HEK293T (cell line): ENCODE data around the gene NDFIP1.

Source experiments
- CTCF ChIA-PET: fragments of 350-600 bp; formaldehyde crosslinking; extraction: SDS; loops from one replicate; lab custom pipeline; 2021; ENCODE audit warnings: antibody characterized with exemption, inconsistent platforms; lab: Yijun Ruan, JAX
- POLR2A ChIA-PET: fragments of 350-600 bp; formaldehyde crosslinking; extraction: SDS; loops from one replicate; lab custom pipeline; 2020; ENCODE audit warnings: antibody characterized with exemption, inconsistent platforms; lab: Yijun Ruan, JAX
- DNase-seq: peaks from one replicate; pipeline ENCODE4 v3.0.0; 2012; ENCODE audit warnings: mixed read lengths; ENCODE audit errors: extremely low spot score
- ARNT ChIP-seq: fragments of 450-650 bp; IDR thresholded peaks from 2 replicates; pipeline ENCODE4 v1.6.1; 2017; ENCODE audit warnings: mild to moderate bottlenecking
- BHLHE40 ChIP-seq: fragments of 450-650 bp; IDR thresholded peaks from 2 replicates; pipeline ENCODE4 v1.6.1; 2016; ENCODE audit warnings: mild to moderate bottlenecking, moderate library complexity, borderline replicate concordance
- CTBP1 ChIP-seq: fragments of 450-650 bp; IDR thresholded peaks from 2 replicates; pipeline ENCODE4 v1.6.1; 2016; ENCODE audit warnings: borderline replicate concordance
- ELF4 ChIP-seq: fragments of 450-650 bp; IDR thresholded peaks from 2 replicates; pipeline ENCODE4 v1.6.1; 2017; ENCODE audit warnings: antibody characterized with exemption
- FOXA1 ChIP-seq: fragments of 450-650 bp; IDR thresholded peaks from 2 replicates; pipeline ENCODE4 v1.6.1; 2016; ENCODE audit warnings: mild to moderate bottlenecking
- FOXK2 ChIP-seq: fragments of 450-650 bp; IDR thresholded peaks from 2 replicates; pipeline ENCODE4 v1.6.1; 2016; ENCODE audit warnings: mild to moderate bottlenecking
- FOXM1 ChIP-seq: fragments of 450-650 bp; IDR thresholded peaks from 2 replicates; pipeline ENCODE4 v1.6.1; 2017; ENCODE audit warnings: mild to moderate bottlenecking, borderline replicate concordance
- HDGF ChIP-seq: fragments of 450-650 bp; IDR thresholded peaks from 2 replicates; pipeline ENCODE4 v1.6.1; 2017; ENCODE audit warnings: antibody characterized with exemption, borderline replicate concordance
- L3MBTL2 ChIP-seq: fragments of 450-650 bp; conservative IDR thresholded peaks from 2 replicates; pipeline ENCODE4 v1.6.1; 2016; ENCODE audit warnings: mild to moderate bottlenecking
- LEF1 ChIP-seq: fragments of 450-650 bp; IDR thresholded peaks from 2 replicates; pipeline ENCODE4 v1.6.1; 2017; ENCODE audit warnings: mild to moderate bottlenecking, borderline replicate concordance
- NFRKB ChIP-seq: fragments of 450-650 bp; IDR thresholded peaks from 2 replicates; pipeline ENCODE4 v1.6.1; 2016; ENCODE audit warnings: mild to moderate bottlenecking, moderate library complexity
- SP1 ChIP-seq: fragments of 450-650 bp; IDR thresholded peaks from 2 replicates; pipeline ENCODE4 v1.6.1; 2017
- SUZ12 ChIP-seq: fragments of 450-650 bp; IDR thresholded peaks from 2 replicates; pipeline ENCODE4 v1.6.1; 2016; ENCODE audit warnings: mild to moderate bottlenecking
- TARDBP ChIP-seq: fragments of 450-650 bp; IDR thresholded peaks from 2 replicates; pipeline ENCODE4 v1.6.1; 2016
- ZNF384 ChIP-seq: fragments of 450-650 bp; IDR thresholded peaks from 2 replicates; pipeline ENCODE4 v1.6.1; 2016
- TF ChIP-seq, protein P1 (sequence below): fragments of 450-650 bp; IDR thresholded peaks from 2 replicates; pipeline ENCODE4 v1.6.1; 2016

The NDFIP1 gene

DNA sequence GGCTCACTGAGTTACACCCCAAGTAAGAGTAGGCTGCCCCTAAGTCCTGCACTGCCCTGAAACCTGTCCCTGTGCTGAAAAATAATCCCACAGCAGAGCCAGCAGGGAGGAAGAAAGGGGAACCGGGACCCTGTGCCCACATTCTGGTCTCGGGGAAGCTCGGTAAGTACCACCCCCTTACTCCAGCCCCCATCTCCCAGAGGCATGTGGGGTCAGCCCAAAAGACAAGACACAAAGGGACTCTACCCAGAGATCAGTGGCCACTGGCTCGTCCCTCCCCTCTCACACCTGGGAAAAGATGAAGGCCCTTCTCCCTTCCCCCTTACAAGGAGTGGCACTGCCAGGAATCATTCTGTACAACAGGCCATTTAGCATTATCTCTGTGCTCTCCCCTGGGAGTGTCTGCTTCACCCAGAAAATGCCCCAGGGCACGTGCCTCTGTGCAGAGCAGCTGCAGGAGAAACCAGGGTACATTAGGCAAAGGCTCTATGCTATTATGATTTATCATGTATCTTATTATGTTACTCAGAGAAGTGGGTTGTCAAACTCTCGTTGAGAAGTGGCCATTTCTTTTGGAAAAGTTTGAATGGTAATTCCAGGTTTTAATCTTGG lies 71.3 kb downstream of the NDFIP1 start:
- DNase-seq, result no peak
- ChIA-PET POLR2A (no interaction called here), CTCF (no interaction called here)
- TF ChIP-seq FOXM1 (no peak), LEF1 (no peak), ZNF384 (no peak), SUZ12 (no peak), FOXA1 (no peak), SP1 (no peak), FOXK2 (no peak), CTBP1 (no peak), ELF4 (no peak), L3MBTL2 (no peak)
- TF ChIP-seq, protein P1, sequence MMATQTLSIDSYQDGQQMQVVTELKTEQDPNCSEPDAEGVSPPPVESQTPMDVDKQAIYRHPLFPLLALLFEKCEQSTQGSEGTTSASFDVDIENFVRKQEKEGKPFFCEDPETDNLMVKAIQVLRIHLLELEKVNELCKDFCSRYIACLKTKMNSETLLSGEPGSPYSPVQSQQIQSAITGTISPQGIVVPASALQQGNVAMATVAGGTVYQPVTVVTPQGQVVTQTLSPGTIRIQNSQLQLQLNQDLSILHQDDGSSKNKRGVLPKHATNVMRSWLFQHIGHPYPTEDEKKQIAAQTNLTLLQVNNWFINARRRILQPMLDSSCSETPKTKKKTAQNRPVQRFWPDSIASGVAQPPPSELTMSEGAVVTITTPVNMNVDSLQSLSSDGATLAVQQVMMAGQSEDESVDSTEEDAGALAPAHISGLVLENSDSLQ, result no peak

DNA sequence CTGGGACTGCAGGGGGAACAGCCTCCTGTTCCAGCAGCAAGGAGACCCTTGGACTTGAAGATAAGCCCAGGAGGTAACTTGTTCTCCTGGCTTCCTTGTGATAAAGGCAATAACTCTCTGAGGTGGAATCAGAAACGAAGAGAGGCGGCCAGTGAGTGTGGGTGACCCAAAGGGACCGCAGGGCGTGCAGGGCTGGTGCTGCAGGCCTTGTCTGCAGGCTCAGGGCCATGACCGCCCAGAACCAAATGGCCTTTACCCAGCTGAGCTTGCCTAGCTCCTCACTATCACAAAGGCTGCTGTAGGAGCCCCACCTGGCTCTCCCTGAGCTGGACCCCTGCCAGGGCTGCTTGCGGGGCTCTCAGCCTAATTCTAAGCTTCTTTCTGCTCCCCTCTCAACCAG lies 72.5 kb downstream of the NDFIP1 start:
- no peak for TF ChIP-seq L3MBTL2
- no peak for TF ChIP-seq HDGF
- TF ChIP-seq FOXM1, result no peak
- no peak for TF ChIP-seq ELF4
- no peak for TF ChIP-seq ZNF384
- no peak for TF ChIP-seq LEF1
- no peak for TF ChIP-seq BHLHE40
- no peak for TF ChIP-seq FOXA1
- no peak for TF ChIP-seq FOXK2
- TF ChIP-seq TARDBP, result no peak
- no peak for TF ChIP-seq NFRKB
- CTCF ChIA-PET, result interaction anchor here (0.6 kb wide), 1 partner anchor 171 kb away, joined by 3 read pairs; no protein-coding TSS in a partner anchor
- POLR2A ChIA-PET, result no interaction called here
- no peak for DNase-seq

DNA sequence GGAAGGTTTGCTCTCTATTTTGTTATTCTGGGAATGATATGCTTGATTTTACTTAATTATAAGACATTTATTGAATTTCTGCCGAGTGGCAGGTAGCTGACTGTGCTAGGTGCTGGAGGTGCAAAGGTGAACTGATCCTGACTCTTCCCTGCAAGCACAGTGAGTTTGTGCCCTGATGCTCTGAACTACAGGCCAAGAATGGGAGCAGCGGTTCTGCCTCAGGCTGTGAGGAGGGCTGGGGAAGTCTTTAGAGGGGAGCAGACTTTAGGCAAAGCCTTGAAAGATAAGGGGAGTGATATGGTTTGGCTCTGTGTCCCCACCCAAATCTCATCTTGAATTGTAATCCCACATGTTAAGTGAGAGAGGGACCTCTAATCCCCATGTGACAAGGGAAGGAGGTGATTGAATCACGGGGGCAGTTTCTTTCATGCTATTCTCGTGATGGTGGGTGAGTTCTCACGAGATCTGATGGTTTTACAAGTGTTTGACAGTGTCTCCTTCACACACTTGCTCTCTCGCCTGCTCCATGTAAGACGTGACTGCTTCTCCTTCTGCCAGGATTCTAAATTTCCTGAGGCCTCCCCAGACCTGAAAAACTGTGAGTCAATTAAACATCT lies 73.1 kb downstream of the NDFIP1 start:
- TF ChIP-seq, protein P1, result no peak
- TF ChIP-seq LEF1, result no peak
- TF ChIP-seq CTBP1, result no peak
- no peak for TF ChIP-seq SP1
- no peak for TF ChIP-seq TARDBP
- TF ChIP-seq ZNF384, result no peak
- no peak for TF ChIP-seq FOXA1
- TF ChIP-seq BHLHE40, result no peak
- no peak for TF ChIP-seq FOXM1
- TF ChIP-seq L3MBTL2, result no peak
- ChIA-PET POLR2A (no interaction called here), CTCF (interaction anchor here (0.6 kb wide), 1 partner anchor 171 kb away, joined by 3 read pairs; no protein-coding TSS in a partner anchor)
- no peak for DNase-seq

DNA sequence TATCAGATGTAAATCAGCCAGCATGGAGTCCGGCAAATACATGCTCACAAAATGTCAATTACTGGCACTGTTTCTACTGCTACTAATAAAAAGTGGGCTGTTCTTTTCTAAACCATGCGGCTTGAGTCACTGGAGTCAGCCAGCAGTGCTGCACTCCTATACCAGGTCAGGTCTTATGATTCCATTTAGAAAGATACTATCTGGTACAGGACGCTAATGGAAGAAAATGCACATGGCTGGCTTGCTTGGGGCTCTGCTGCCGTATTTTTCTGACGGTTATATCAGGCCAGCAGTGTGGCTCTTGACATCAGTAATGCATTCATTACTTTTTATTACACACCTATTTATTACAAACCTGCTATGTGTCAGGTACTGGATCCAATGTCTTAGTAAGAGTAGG lies 74.3 kb downstream of the NDFIP1 start:
- POLR2A ChIA-PET, result no interaction called here
- no peak for DNase-seq
- CTCF ChIA-PET, result interaction anchor here (0.6 kb wide), 1 partner anchor 80 kb away, joined by 3 read pairs; no protein-coding TSS in a partner anchor
- TF ChIP-seq ZNF384 (no peak), CTBP1 (no peak), L3MBTL2 (no peak), FOXA1 (no peak), FOXK2 (no peak), HDGF (no peak), ARNT (no peak), LEF1 (no peak), TARDBP (no peak), NFRKB (no peak), SUZ12 (no peak)
- TF ChIP-seq, protein P1, result no peak

DNA sequence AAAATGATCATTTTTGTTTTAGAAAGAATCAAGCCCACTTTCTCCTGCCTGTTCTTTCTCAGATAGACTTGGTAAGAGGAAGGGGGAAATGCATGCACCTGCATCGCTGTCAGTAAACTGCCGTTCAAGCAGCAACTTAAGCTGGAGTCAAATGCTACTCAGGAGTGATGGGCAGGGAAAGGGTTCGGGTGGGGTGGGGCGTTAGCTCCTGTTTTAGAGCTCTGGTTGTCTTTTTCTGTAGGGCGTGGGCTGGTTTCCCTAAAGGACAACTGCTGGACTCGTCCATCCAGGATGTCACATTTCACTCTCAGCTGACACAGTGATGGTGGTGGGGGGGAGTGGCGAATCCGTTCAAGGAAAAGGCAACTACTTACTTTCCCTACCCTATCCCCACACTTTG lies 75.0 kb downstream of the NDFIP1 start:
- CTCF ChIA-PET, result interaction anchor here (0.6 kb wide), 2 partner anchors 79 to 123 kb away, joined by 3 read pairs; no protein-coding TSS in a partner anchor
- DNase-seq, result no peak
- TF ChIP-seq CTBP1, result no peak
- TF ChIP-seq, protein P1, result no peak
- POLR2A ChIA-PET, result no interaction called here

DNA sequence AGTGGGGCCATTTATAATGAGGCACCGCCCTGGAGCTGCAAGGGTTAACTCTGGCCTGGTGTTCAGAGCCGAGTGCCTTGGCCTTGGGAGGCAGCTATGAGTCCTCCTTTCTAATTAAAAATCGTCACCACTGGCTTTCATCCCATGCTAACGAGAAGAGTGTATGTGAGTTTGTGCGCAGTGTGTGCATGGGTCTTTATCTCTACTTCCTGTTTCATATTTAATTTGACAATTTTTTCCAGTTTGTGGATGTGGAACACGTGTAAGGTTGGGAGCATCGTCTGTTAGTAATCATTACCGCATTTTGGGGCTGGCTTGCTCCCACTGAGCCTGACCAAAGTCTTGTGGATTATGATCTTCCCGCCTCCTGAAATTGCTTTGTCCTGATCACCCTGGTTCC lies 76.4 kb downstream of the NDFIP1 start:
- CTCF ChIA-PET, result no interaction called here
- DNase-seq, result no peak
- TF ChIP-seq BHLHE40, result no peak
- TF ChIP-seq FOXK2, result no peak
- TF ChIP-seq, protein P1, result no peak
- TF ChIP-seq LEF1, result no peak
- POLR2A ChIA-PET, result no interaction called here
